ENCODE data around the gene MAPK10. TPM values are rescaled to one million over a fixed set of nuclear protein-coding genes. Genes with fewer than 3 reads are reported as not detected.

MAPK10 gene
- total RNA-seq, 1 experiment from 2014 or later: 3.6 TPM

GRCh38 chr4:86130160-86130933 lies 229.5 kb downstream of the MAPK10 start:
- CTCF ChIA-PET: no interaction called here
- Mint-ChIP-seq H3K4me1 (ENCODE audit: low read depth, unreplicated experiment) (no peaks in the 10 kb centered on the region), H3K4me3 (ENCODE audit: low read depth, unreplicated experiment) (no peak overlapping the region), H3K36me3 (ENCODE audit: insufficient read depth, unreplicated experiment) (no peaks in the 10 kb centered on the region), H3K9me3 (ENCODE audit: low read depth, unreplicated experiment) (no peaks in the 10 kb centered on the region), H3K27me3 (ENCODE audit: unreplicated experiment) (no peaks in the 10 kb centered on the region), H3K27ac (ENCODE audit: unreplicated experiment) (no peak overlapping the region)
- TF ChIP-seq CTCF (IDR thresholded peaks at IDR 0.05; ENCODE audit: unreplicated experiment): no peak
- DNase-seq: no peak
- BruUV-seq (replicated peaks): no TSS peak
- intact Hi-C loops (cut with micrococcal nuclease; ENCODE audit: unreplicated experiment): no loop called here

- CTCF ChIA-PET: no interaction called here
- Mint-ChIP-seq H3K4me3 (ENCODE audit: low read depth, unreplicated experiment) (no peak overlapping the region), H3K27ac (ENCODE audit: unreplicated experiment) (no peak overlapping the region), H3K36me3 (ENCODE audit: insufficient read depth, unreplicated experiment) (no peaks in the 10 kb centered on the region), H3K9me3 (ENCODE audit: low read depth, unreplicated experiment) (no peaks in the 10 kb centered on the region), H3K4me1 (ENCODE audit: low read depth, unreplicated experiment) (no peaks in the 10 kb centered on the region), H3K27me3 (ENCODE audit: unreplicated experiment) (no peaks in the 10 kb centered on the region)
- intact Hi-C loops (cut with micrococcal nuclease; ENCODE audit: unreplicated experiment): no loop called here
- no peak for TF ChIP-seq CTCF (IDR thresholded peaks at IDR 0.05; ENCODE audit: unreplicated experiment)
- no peak for DNase-seq
- no TSS peak for BruUV-seq (replicated peaks)
These were observed 230.3 kb downstream of the MAPK10 start for GRCh38 chr4:86129546-86129945.

GRCh38 chr4:86122404-86122803 lies 237.4 kb downstream of the MAPK10 start:
- CTCF ChIA-PET: no interaction called here
- BruUV-seq (replicated peaks): no TSS peak
- Mint-ChIP-seq H3K4me3 (ENCODE audit: low read depth, unreplicated experiment) (no peak overlapping the region), H3K36me3 (ENCODE audit: insufficient read depth, unreplicated experiment) (no peaks in the 10 kb centered on the region), H3K27ac (ENCODE audit: unreplicated experiment) (no peak overlapping the region), H3K4me1 (ENCODE audit: low read depth, unreplicated experiment) (no peaks in the 10 kb centered on the region), H3K9me3 (ENCODE audit: low read depth, unreplicated experiment) (no peaks in the 10 kb centered on the region), H3K27me3 (ENCODE audit: unreplicated experiment) (no peaks in the 10 kb centered on the region)
- no peak for TF ChIP-seq CTCF (IDR thresholded peaks at IDR 0.05; ENCODE audit: unreplicated experiment)
- intact Hi-C loops (cut with micrococcal nuclease; ENCODE audit: unreplicated experiment): no loop called here
- no peak for DNase-seq

GRCh38 chr4:86118711-86119110 lies 241.1 kb downstream of the MAPK10 start:
- no peaks in the 10 kb centered on the region for H3K27me3 Mint-ChIP-seq (ENCODE audit: unreplicated experiment)
- H3K4me3 Mint-ChIP-seq (ENCODE audit: low read depth, unreplicated experiment): no peak overlapping the region
- no peaks in the 10 kb centered on the region for H3K36me3 Mint-ChIP-seq (ENCODE audit: insufficient read depth, unreplicated experiment)
- no peak for TF ChIP-seq CTCF (IDR thresholded peaks at IDR 0.05; ENCODE audit: unreplicated experiment)
- BruUV-seq (replicated peaks): no TSS peak
- intact Hi-C loops (cut with micrococcal nuclease; ENCODE audit: unreplicated experiment): no loop called here
- no peak for DNase-seq
- H3K9me3 Mint-ChIP-seq (ENCODE audit: low read depth, unreplicated experiment): no peaks in the 10 kb centered on the region
- no peaks in the 10 kb centered on the region for H3K4me1 Mint-ChIP-seq (ENCODE audit: low read depth, unreplicated experiment)
- no peak overlapping the region for H3K27ac Mint-ChIP-seq (ENCODE audit: unreplicated experiment)
- CTCF ChIA-PET: no interaction called here

Data from Calu3 (cell line).